ENCODE results near the gene DPYD. TPM values are rescaled to one million over a fixed set of nuclear protein-coding genes. Genes with fewer than 3 reads are reported as not detected.

DPYD gene
- total RNA-seq, 1 experiment from 2014 or later, result 7.0 TPM

DNA sequence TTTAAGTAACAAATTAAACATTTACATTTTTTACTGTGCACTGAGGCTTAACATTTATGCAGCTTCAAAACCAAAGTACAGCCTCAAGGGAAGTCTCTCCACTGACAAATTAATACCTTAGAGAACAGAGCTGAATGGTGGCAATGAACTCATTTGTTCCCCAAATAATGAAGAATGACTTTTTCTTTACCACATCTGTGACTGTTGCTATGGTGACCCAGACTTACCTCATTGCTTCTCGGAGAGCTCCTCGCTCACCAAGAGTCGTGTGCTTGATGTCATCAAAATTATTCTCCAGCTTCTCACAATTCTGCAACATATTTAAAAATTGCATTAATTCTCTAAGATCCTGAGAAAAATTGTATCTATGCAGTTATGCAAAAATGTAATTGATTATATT lies 92.9 kb downstream of the DPYD start:
- Mint-ChIP-seq H3K27ac (ENCODE audit: unreplicated experiment) (no peak overlapping the region), H3K4me3 (ENCODE audit: unreplicated experiment) (no peak overlapping the region), H3K4me1 (ENCODE audit: low read depth, unreplicated experiment) (no peaks in the 10 kb centered on the region), H3K36me3 (ENCODE audit: insufficient read depth, unreplicated experiment) (no peaks in the 10 kb centered on the region), H3K9me3 (ENCODE audit: unreplicated experiment) (no peaks in the 10 kb centered on the region), H3K27me3 (ENCODE audit: insufficient read depth, unreplicated experiment) (no peaks in the 10 kb centered on the region)
- H3K27me3 ChIP-seq (replicated peaks; ENCODE audit: control insufficient read depth, insufficient read depth, low read length), result no peaks in the 10 kb centered on the region
- no peak overlapping the region for H3K4me3 ChIP-seq (ENCODE audit: low read depth, low read length)
- BruUV-seq (replicated peaks), result no TSS peak
- H3K9me3 ChIP-seq, result no peaks in the 10 kb centered on the region
- H3K36me3 ChIP-seq (ENCODE audit: control insufficient read depth, insufficient read depth, low read length), result no peaks in the 10 kb centered on the region
- ChIA-PET CTCF (no interaction called here), POLR2A (no interaction called here)
- H3K4me1 ChIP-seq, result no peaks in the 10 kb centered on the region
- TF ChIP-seq, protein P1, sequence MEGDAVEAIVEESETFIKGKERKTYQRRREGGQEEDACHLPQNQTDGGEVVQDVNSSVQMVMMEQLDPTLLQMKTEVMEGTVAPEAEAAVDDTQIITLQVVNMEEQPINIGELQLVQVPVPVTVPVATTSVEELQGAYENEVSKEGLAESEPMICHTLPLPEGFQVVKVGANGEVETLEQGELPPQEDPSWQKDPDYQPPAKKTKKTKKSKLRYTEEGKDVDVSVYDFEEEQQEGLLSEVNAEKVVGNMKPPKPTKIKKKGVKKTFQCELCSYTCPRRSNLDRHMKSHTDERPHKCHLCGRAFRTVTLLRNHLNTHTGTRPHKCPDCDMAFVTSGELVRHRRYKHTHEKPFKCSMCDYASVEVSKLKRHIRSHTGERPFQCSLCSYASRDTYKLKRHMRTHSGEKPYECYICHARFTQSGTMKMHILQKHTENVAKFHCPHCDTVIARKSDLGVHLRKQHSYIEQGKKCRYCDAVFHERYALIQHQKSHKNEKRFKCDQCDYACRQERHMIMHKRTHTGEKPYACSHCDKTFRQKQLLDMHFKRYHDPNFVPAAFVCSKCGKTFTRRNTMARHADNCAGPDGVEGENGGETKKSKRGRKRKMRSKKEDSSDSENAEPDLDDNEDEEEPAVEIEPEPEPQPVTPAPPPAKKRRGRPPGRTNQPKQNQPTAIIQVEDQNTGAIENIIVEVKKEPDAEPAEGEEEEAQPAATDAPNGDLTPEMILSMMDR (IDR thresholded peaks at IDR 0.05; ENCODE audit: insufficient read depth in 1 of 2, low read depth in 1 of 2, low read length in 1 of 2, severe bottlenecking in 1 of 2, unreplicated experiment in 1 of 2), result no peak
- intact Hi-C loops (cut with micrococcal nuclease; ENCODE audit: unreplicated experiment), result loop anchor here (10.0 kb wide), 1 partner anchor 583 kb away; no protein-coding TSS in a partner anchor
- no peak for DNase-seq

DNA sequence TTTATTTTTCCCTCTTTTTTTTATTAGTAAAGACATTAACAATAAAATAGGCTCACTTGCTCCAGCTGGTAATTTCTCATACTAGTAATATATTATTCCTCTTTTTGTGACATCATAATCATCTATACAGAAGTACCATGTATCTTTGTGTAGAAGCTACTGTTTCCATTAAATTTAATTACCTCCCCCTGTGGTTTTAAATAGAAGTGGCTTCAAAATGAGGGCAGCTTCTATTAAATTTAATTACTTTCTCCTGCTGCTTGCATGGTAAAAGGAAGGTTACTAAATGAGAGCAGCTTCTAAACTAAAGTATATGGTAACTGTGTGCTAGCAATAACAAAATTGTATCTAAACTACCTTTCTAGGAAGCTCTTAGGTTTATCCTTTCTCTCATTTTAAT lies 94.0 kb downstream of the DPYD start:
- ChIA-PET CTCF (no interaction called here), POLR2A (no interaction called here)
- Histone ChIP-seq H3K27me3 (replicated peaks; ENCODE audit: control insufficient read depth, insufficient read depth, low read length) (no peaks in the 10 kb centered on the region), H3K4me3 (ENCODE audit: low read depth, low read length) (no peak overlapping the region), H3K4me1 (no peaks in the 10 kb centered on the region), H3K9me3 (no peaks in the 10 kb centered on the region), H3K36me3 (ENCODE audit: control insufficient read depth, insufficient read depth, low read length) (no peaks in the 10 kb centered on the region)
- Mint-ChIP-seq H3K9me3 (ENCODE audit: unreplicated experiment) (no peaks in the 10 kb centered on the region), H3K36me3 (ENCODE audit: insufficient read depth, unreplicated experiment) (no peaks in the 10 kb centered on the region), H3K4me1 (ENCODE audit: low read depth, unreplicated experiment) (no peaks in the 10 kb centered on the region), H3K4me3 (ENCODE audit: unreplicated experiment) (no peak overlapping the region), H3K27me3 (ENCODE audit: insufficient read depth, unreplicated experiment) (no peaks in the 10 kb centered on the region), H3K27ac (ENCODE audit: unreplicated experiment) (no peak overlapping the region)
- no TSS peak for BruUV-seq (replicated peaks)
- DNase-seq, result no peak
- intact Hi-C loops (cut with micrococcal nuclease; ENCODE audit: unreplicated experiment), result loop anchor here (10.0 kb wide), 1 partner anchor 582 kb away; no protein-coding TSS in a partner anchor
- TF ChIP-seq, protein P1 (IDR thresholded peaks at IDR 0.05; ENCODE audit: insufficient read depth in 1 of 2, low read depth in 1 of 2, low read length in 1 of 2, severe bottlenecking in 1 of 2, unreplicated experiment in 1 of 2), result no peak

DNA sequence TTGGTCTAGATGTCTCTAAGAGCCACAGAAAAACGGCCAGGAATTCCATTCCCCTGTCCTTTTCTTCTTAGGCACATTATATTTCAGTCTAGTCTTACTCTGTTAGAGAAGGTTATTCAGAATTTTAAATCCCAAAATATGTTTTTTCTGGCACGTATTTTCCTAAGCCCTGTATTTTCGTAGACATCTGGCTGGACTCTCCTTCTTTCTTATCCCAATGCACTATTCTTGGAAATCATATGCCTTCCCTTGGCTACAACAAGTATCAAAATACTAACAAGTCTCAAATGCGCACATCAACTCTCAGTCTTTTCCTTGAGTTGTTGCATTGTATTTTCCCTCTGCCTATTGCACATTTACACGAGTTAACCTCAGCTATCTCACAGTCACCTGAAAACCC lies 96.2 kb downstream of the DPYD start:
- no TSS peak for BruUV-seq (replicated peaks)
- POLR2A ChIA-PET, result no interaction called here

More for the DNA sequence above, 96.2 kb downstream of the DPYD start:
- Histone ChIP-seq H3K36me3 (ENCODE audit: control insufficient read depth, insufficient read depth, low read length) (no peaks in the 10 kb centered on the region), H3K4me1 (peaks cover 7% of the 10 kb centered on the region), H3K27me3 (replicated peaks; ENCODE audit: control insufficient read depth, insufficient read depth, low read length) (no peaks in the 10 kb centered on the region), H3K4me3 (ENCODE audit: low read depth, low read length) (no peak overlapping the region), H3K9me3 (no peaks in the 10 kb centered on the region)
- Mint-ChIP-seq H3K36me3 (ENCODE audit: insufficient read depth, unreplicated experiment) (no peaks in the 10 kb centered on the region), H3K27ac (ENCODE audit: unreplicated experiment) (no peak overlapping the region), H3K27me3 (ENCODE audit: insufficient read depth, unreplicated experiment) (no peaks in the 10 kb centered on the region), H3K4me1 (ENCODE audit: low read depth, unreplicated experiment) (no peaks in the 10 kb centered on the region), H3K9me3 (ENCODE audit: unreplicated experiment) (no peaks in the 10 kb centered on the region), H3K4me3 (ENCODE audit: unreplicated experiment) (no peak overlapping the region)
- intact Hi-C loops (cut with micrococcal nuclease; ENCODE audit: unreplicated experiment), result loop anchor here (5.0 to 10.0 kb wide), 2 partner anchors 580 to 643 kb away; no protein-coding TSS in a partner anchor
- CTCF ChIA-PET, result no interaction called here
- DNase-seq, result no peak
- TF ChIP-seq, protein P1 (IDR thresholded peaks at IDR 0.05; ENCODE audit: insufficient read depth in 1 of 2, low read depth in 1 of 2, low read length in 1 of 2, severe bottlenecking in 1 of 2, unreplicated experiment in 1 of 2), result no peak
